ENCODE data around the gene IGFLR1. TPM values are rescaled to one million over a fixed set of nuclear protein-coding genes. Genes with fewer than 3 reads are reported as not detected.

IGFLR1 gene
- polyA plus RNA-seq, 2 of the 4 experiments (the other 2 are of a cell fraction), result 6.4 to 14.4 TPM

GRCh38 chr19:35739275-35740107 is 2.8 kb downstream of the IGFLR1 start:
- Histone ChIP-seq H3K27ac (peak overlapping the region; percentile 70 to 83), H3K4me3 (peak overlapping the region; percentile 47), H3K4me2 (peak overlapping the region; percentile 89), H3K9me3 (no peaks in the 10 kb centered on the region), H3K4me1 (peaks cover 19% of the 10 kb centered on the region)
- ChIA-PET POLR2A (interaction anchor here (0.5 to 2.0 kb wide), 8 partner anchors 8 to 275 kb away, joined by 3 to 10 read pairs (median 6); partner anchors contain the start of genes ALKBH6, COX6B1 and LIN37), CTCF (interaction anchor here (1.1 to 3.4 kb wide), 10 partner anchors 14 to 192 kb away, joined by 4 to 18 read pairs (median 6); no protein-coding TSS in a partner anchor)
- TF ChIP-seq MYC (IDR thresholded peaks at IDR 0.05; ENCODE audit: borderline replicate concordance, low read length), result no peak
- TF ChIP-seq HDAC2 (IDR thresholded peaks at IDR 0.05), result no peak
- TF ChIP-seq POLR2AphosphoS2 (conservative IDR thresholded peaks at IDR 0.05; ENCODE audit: low read length), result 0 out of 2 replicates have a peak, but pooled peaks have one; percentile 66
- no peak for TF ChIP-seq FOSL2 (IDR thresholded peaks at IDR 0.05)
- no peak for TF ChIP-seq FOSL2 (CRISPR knock-in tag; IDR thresholded peaks at IDR 0.05)
- TF ChIP-seq KDM1A (IDR thresholded peaks at IDR 0.05; ENCODE audit: low read depth), result no peak
- 0 out of 2 replicates have a peak, but pooled peaks have one; percentile 52 for TF ChIP-seq TFCP2L1 (CRISPR knock-in tag; IDR thresholded peaks at IDR 0.05)
- 0 out of 5 replicates have a peak, but pooled peaks of 1 of the 2 experiments have one; percentile 48 for TF ChIP-seq JUN (IDR thresholded peaks at IDR 0.05)
- peak; percentile 31; the same call in 1 of the 2 replicates for TF ChIP-seq PBX3 (IDR thresholded peaks at IDR 0.05)
- no peak for TF ChIP-seq HOXA7 (CRISPR knock-in tag; IDR thresholded peaks at IDR 0.05)
- TF ChIP-seq RFX5 (IDR thresholded peaks at IDR 0.05), result no peak
- TF ChIP-seq NFE2L2 (conservative IDR thresholded peaks at IDR 0.05; ENCODE audit: low read length), result 0 out of 2 replicates have a peak, but pooled peaks have one; percentile 1
- TF ChIP-seq GATA3 (IDR thresholded peaks at IDR 0.05; ENCODE audit: borderline replicate concordance), result 0 out of 2 replicates have a peak, but pooled peaks have one; percentile 15
- DNase-seq (ENCODE audit: low read depth in 1 of 2, low spot score in 1 of 2) (no peak), ATAC-seq (peak in 1 of 2 experiments; percentile 0; a peak in 1 of 6 replicates), FAIRE-seq (no peak)
- 94% methylated on average over 29 of the region's 29 CpGs for WGBS (ENCODE audit: missing lambda C conversion rate)

- POLR2A ChIA-PET, result interaction anchor here (0.5 to 2.0 kb wide), 3 partner anchors 9 to 107 kb away, joined by 3 to 9 read pairs (median 3); partner anchors contain the start of gene LIN37
- H3K9me3 ChIP-seq, result no peaks in the 10 kb centered on the region
- H3K4me1 ChIP-seq, result peaks cover 14% of the 10 kb centered on the region
- DNase-seq (ENCODE audit: low read depth in 1 of 2, low spot score in 1 of 2) (no peak), ATAC-seq (no peak), FAIRE-seq (no peak)
- CTCF ChIA-PET, result interaction anchor here (2.1 to 3.4 kb wide), 3 partner anchors 12 to 190 kb away, joined by 12 to 32 read pairs (median 18); no protein-coding TSS in a partner anchor
- no peak overlapping the region for H3K4me2 ChIP-seq
- no peak for TF ChIP-seq ZSCAN20 (CRISPR knock-in tag; IDR thresholded peaks at IDR 0.05)
- no peak for TF ChIP-seq CTCF (IDR thresholded peaks at IDR 0.05)
- TF ChIP-seq ZNF302 (CRISPR knock-in tag; IDR thresholded peaks at IDR 0.05), result no peak
- TF ChIP-seq CHD2 (IDR thresholded peaks at IDR 0.05; ENCODE audit: low read length, partially characterized antibody), result no peak
- no peak for TF ChIP-seq SMC3 (IDR thresholded peaks at IDR 0.05)
- H3K4me3 ChIP-seq, result no peak overlapping the region
- H3K27ac ChIP-seq, result no peak overlapping the region
- WGBS (ENCODE audit: missing lambda C conversion rate), result 91% methylated on average over 2 of the region's 2 CpGs
These were observed 3.4 kb downstream of the IGFLR1 start for GRCh38 chr19:35738887-35739229.
